MM.1S (cell line): ENCODE data around the gene AMPH.

Experiments used
- DNase-seq: peaks from one replicate; pipeline ENCODE4 v3.0.0-alpha.2; 2015
- H2AFZ ChIP-seq: fragments of 300-600 bp; sonication (generic); 2 replicates; pipeline ENCODE4 v1.6.0; 2016; ENCODE audit warnings: antibody characterized with exemption, low read length
- H3F3A ChIP-seq: fragments of 300-600 bp; sonication (generic); 2 replicates; pipeline ENCODE4 v1.6.1; 2016; ENCODE audit warnings: mild to moderate bottlenecking, antibody characterized with exemption, low read length, moderate library complexity, mixed read lengths; ENCODE audit not compliant: insufficient read depth
- H3K27ac ChIP-seq: fragments of 300-600 bp; sonication (generic); 2 replicates; pipeline ENCODE4 v1.5.1; 2016; ENCODE audit warnings: mild to moderate bottlenecking, low read length
- H3K27me3 ChIP-seq: fragments of 300-600 bp; sonication (generic); replicated peaks from 2 replicates; pipeline ENCODE4 v1.6.0; 2016; ENCODE audit warnings: low read length; ENCODE audit not compliant: insufficient read depth
- H3K36me3 ChIP-seq: fragments of 300-600 bp; sonication (generic); replicated peaks from 2 replicates; pipeline ENCODE4 v1.6.1; 2016; ENCODE audit warnings: mild to moderate bottlenecking, low read length, mixed read lengths; ENCODE audit not compliant: insufficient read depth
- H3K4me1 ChIP-seq: fragments of 300-600 bp; sonication (generic); 2 replicates; pipeline ENCODE4 v1.6.1; 2016; ENCODE audit warnings: low read length, mixed read lengths
- H3K4me2 ChIP-seq: fragments of 300-600 bp; sonication (generic); 2 replicates; pipeline ENCODE4 v1.6.0; 2016; ENCODE audit warnings: low read depth, low read length
- H3K4me3 ChIP-seq: fragments of 300-600 bp; sonication (generic); 2 replicates; pipeline ENCODE4 v1.5.1; 2016; ENCODE audit warnings: low read length, mixed read lengths
- H3K79me2 ChIP-seq: fragments of 300-600 bp; sonication (generic); 2 replicates; pipeline ENCODE4 v1.6.1; 2016; ENCODE audit warnings: mixed run types, low read length, mixed read lengths
- H3K9ac ChIP-seq: fragments of 300-600 bp; sonication (generic); 2 replicates; pipeline ENCODE4 v1.6.1; 2016; ENCODE audit warnings: low read length, mixed read lengths
- H3K9me2 ChIP-seq: fragments of 300-600 bp; sonication (generic); replicated peaks from 2 replicates; pipeline ENCODE4 v1.6.1; 2016; ENCODE audit warnings: mild to moderate bottlenecking, low read length, mixed read lengths; ENCODE audit not compliant: insufficient read depth
- H3K9me3 ChIP-seq: fragments of 300-600 bp; sonication (generic); replicated peaks from 2 replicates; pipeline ENCODE4 v1.6.1; 2016; ENCODE audit warnings: mild to moderate bottlenecking, low read length, mixed read lengths; ENCODE audit not compliant: insufficient read depth
- H4K20me1 ChIP-seq: fragments of 300-600 bp; sonication (generic); 2 replicates; pipeline ENCODE4 v1.6.1; 2016; ENCODE audit warnings: mild to moderate bottlenecking, low read length, moderate library complexity, mixed read lengths; ENCODE audit not compliant: insufficient read depth
- CTCF ChIP-seq: fragments of 300-600 bp; sonication (generic); IDR thresholded peaks from 2 replicates; pipeline ENCODE4 v1.5.1; 2016; ENCODE audit warnings: antibody characterized with exemption, low read length, mixed read lengths
- EZH2 ChIP-seq: fragments of 300-600 bp; sonication (generic); optimal IDR thresholded peaks from 2 replicates; pipeline ENCODE3; 2017; ENCODE audit warnings: low read depth, mild to moderate bottlenecking, antibody characterized with exemption, low read length, mixed read lengths
- EZH2phosphoT487 ChIP-seq: fragments of 300-600 bp; sonication (generic); IDR thresholded peaks from 2 replicates; pipeline ENCODE4 v1.6.1; 2018; ENCODE audit warnings: antibody characterized with exemption, low read length

AMPH gene

GRCh38 chr7:38482521-38482920, 148.7 kb downstream of the AMPH start:
- H3F3A ChIP-seq, result no peaks in the 10 kb centered on the region
- H4K20me1 ChIP-seq, result no peaks in the 10 kb centered on the region
- TF ChIP-seq CTCF (no peak), EZH2phosphoT487 (no peak), EZH2 (no peak)
- no peaks in the 10 kb centered on the region for H3K27me3 ChIP-seq
- no peak overlapping the region for H2AFZ ChIP-seq
- H3K9ac ChIP-seq, result no peak overlapping the region
- 0 out of 2 replicates have a peak, but pooled peaks cover 2% of the 10 kb centered on the region for H3K9me2 ChIP-seq
- H3K4me3 ChIP-seq, result no peak overlapping the region
- H3K4me1 ChIP-seq, result no peaks in the 10 kb centered on the region
- no peak overlapping the region for H3K27ac ChIP-seq
- no peak for DNase-seq
- no peaks in the 10 kb centered on the region for H3K9me3 ChIP-seq
- H3K4me2 ChIP-seq, result no peak overlapping the region
- H3K36me3 ChIP-seq, result no peaks in the 10 kb centered on the region
- no peaks in the 10 kb centered on the region for H3K79me2 ChIP-seq

- Histone ChIP-seq H3K4me1 (no peaks in the 10 kb centered on the region), H3K79me2 (no peaks in the 10 kb centered on the region)
- no peak for DNase-seq
Measured at GRCh38 chr7:38481401-38481800, 149.8 kb downstream of the AMPH start.

GRCh38 chr7:38478404-38478803, 152.8 kb downstream of the AMPH start:
- H2AFZ ChIP-seq, result no peak overlapping the region
- no peaks in the 10 kb centered on the region for H4K20me1 ChIP-seq
- no peaks in the 10 kb centered on the region for H3K9me3 ChIP-seq

More at GRCh38 chr7:38481401-38481800, 149.8 kb downstream of the AMPH start:
- H4K20me1 ChIP-seq, result no peaks in the 10 kb centered on the region
- H3K4me3 ChIP-seq, result no peak overlapping the region
- no peaks in the 10 kb centered on the region for H3K27me3 ChIP-seq
- no peak overlapping the region for H3K9ac ChIP-seq
- H3K27ac ChIP-seq, result no peak overlapping the region
- H3K9me2 ChIP-seq, result 0 out of 2 replicates have a peak, but pooled peaks cover 2% of the 10 kb centered on the region
- H3K9me3 ChIP-seq, result no peaks in the 10 kb centered on the region
- no peak overlapping the region for H2AFZ ChIP-seq
- no peak for TF ChIP-seq EZH2
- no peak for TF ChIP-seq EZH2phosphoT487
- TF ChIP-seq CTCF, result no peak
- no peak overlapping the region for H3K4me2 ChIP-seq
- H3F3A ChIP-seq, result no peaks in the 10 kb centered on the region
- H3K36me3 ChIP-seq, result no peaks in the 10 kb centered on the region

More at GRCh38 chr7:38478404-38478803, 152.8 kb downstream of the AMPH start:
- DNase-seq, result no peak
- Histone ChIP-seq H3K27me3 (no peaks in the 10 kb centered on the region), H3K79me2 (no peaks in the 10 kb centered on the region), H3K9me2 (no peaks in the 10 kb centered on the region), H3K27ac (no peak overlapping the region), H3K36me3 (no peaks in the 10 kb centered on the region), H3K4me1 (no peaks in the 10 kb centered on the region), H3K4me2 (no peak overlapping the region), H3F3A (no peaks in the 10 kb centered on the region), H3K4me3 (no peak overlapping the region), H3K9ac (no peak overlapping the region)
- TF ChIP-seq CTCF (no peak), EZH2 (no peak), EZH2phosphoT487 (no peak)
